ENCODE measurements around the gene ALK.

- no peak for TF ChIP-seq CTCF (IDR thresholded peaks at IDR 0.05)
- TF ChIP-seq EZH2 (IDR thresholded peaks at IDR 0.05; ENCODE audit: borderline replicate concordance, insufficient read depth, low read depth, low read length, poor library complexity, severe bottlenecking), result no peak
These were observed 682.9 kb downstream of the ALK start for GRCh38 chr2:29238497-29238896.
